Activated T-cell treated with anti-CD3 and anti-CD28 coated beads, Interleukin-2, amount 50 U/mL, for 1 hour (primary cell): ENCODE measurements around the gene ADGRF3.
"Not testable (repeated sequence)": the region's sequence is repeated elsewhere in the genome, so short reads cannot be mapped to it uniquely, and the experiment has no call there.

Experiments used
- DNase-seq: peaks from one replicate; pipeline ENCODE4 v3.0.0-alpha.2; 2020

Gene ADGRF3

GRCh38 chr2:26276484-26277227 is 69.9 kb downstream of the ADGRF3 start:
- DNase-seq, result no peak

- no peak for DNase-seq
Measured at GRCh38 chr2:26274058-26274613, 72.5 kb downstream of the ADGRF3 start.

GRCh38 chr2:26273501-26273900 is 73.1 kb downstream of the ADGRF3 start:
- DNase-seq, result no peak

GRCh38 chr2:26270373-26270772 is 76.2 kb downstream of the ADGRF3 start:
- DNase-seq, result no peak

GRCh38 chr2:26269571-26270158 is 76.9 kb downstream of the ADGRF3 start:
- DNase-seq, result no peak

GRCh38 chr2:26268670-26269385 is 77.8 kb downstream of the ADGRF3 start:
- DNase-seq, result not testable (repeated sequence)

GRCh38 chr2:26268213-26268612 is 78.4 kb downstream of the ADGRF3 start:
- DNase-seq, result no peak

GRCh38 chr2:26258836-26259235 is 87.8 kb downstream of the ADGRF3 start:
- not testable (repeated sequence) for DNase-seq
